ENCODE measurements around the gene EMD. TPM values are rescaled to one million over a fixed set of nuclear protein-coding genes. Genes with fewer than 3 reads are reported as not detected.

The EMD gene
- total RNA-seq, 4 donors from 2014 or later = 41.0 to 58.6 (median 50.6) TPM

GRCh38 chrX:154401045-154401799 lies 22.1 kb downstream of the EMD start:
- H3K36me3 ChIP-seq = peaks cover 0 to 36% of the 10 kb centered on the region in 2 donors
- peaks cover 0 to 40% (median 4%) of the 10 kb centered on the region in 3 donors for H3K4me1 ChIP-seq
- no peak overlapping the region for H3K4me3 ChIP-seq
- WGBS, 2 donors (ENCODE audit: low coverage in 1 of 2) = 80% methylated on average over 1 of the region's 6 CpGs; no CpG with 5 or more reads in 1 of the 2 donors
- TF ChIP-seq EP300 (IDR thresholded peaks at IDR 0.05) (no peak), POLR2AphosphoS5 (IDR thresholded peaks at IDR 0.05) (peak; percentile 21), POLR2A (IDR thresholded peaks at IDR 0.05) (peak in 1 of 2 donors; percentile 35)
- TF ChIP-seq, protein P1, sequence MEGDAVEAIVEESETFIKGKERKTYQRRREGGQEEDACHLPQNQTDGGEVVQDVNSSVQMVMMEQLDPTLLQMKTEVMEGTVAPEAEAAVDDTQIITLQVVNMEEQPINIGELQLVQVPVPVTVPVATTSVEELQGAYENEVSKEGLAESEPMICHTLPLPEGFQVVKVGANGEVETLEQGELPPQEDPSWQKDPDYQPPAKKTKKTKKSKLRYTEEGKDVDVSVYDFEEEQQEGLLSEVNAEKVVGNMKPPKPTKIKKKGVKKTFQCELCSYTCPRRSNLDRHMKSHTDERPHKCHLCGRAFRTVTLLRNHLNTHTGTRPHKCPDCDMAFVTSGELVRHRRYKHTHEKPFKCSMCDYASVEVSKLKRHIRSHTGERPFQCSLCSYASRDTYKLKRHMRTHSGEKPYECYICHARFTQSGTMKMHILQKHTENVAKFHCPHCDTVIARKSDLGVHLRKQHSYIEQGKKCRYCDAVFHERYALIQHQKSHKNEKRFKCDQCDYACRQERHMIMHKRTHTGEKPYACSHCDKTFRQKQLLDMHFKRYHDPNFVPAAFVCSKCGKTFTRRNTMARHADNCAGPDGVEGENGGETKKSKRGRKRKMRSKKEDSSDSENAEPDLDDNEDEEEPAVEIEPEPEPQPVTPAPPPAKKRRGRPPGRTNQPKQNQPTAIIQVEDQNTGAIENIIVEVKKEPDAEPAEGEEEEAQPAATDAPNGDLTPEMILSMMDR (IDR thresholded peaks at IDR 0.05) = no peak
- peak overlapping the region in 1 of 4 donors; percentile 10 for H3K27ac ChIP-seq
- no peak for ATAC-seq
- no peaks in the 10 kb centered on the region for H3K9me3 ChIP-seq
- no peaks in the 10 kb centered on the region for H3K27me3 ChIP-seq

DNA sequence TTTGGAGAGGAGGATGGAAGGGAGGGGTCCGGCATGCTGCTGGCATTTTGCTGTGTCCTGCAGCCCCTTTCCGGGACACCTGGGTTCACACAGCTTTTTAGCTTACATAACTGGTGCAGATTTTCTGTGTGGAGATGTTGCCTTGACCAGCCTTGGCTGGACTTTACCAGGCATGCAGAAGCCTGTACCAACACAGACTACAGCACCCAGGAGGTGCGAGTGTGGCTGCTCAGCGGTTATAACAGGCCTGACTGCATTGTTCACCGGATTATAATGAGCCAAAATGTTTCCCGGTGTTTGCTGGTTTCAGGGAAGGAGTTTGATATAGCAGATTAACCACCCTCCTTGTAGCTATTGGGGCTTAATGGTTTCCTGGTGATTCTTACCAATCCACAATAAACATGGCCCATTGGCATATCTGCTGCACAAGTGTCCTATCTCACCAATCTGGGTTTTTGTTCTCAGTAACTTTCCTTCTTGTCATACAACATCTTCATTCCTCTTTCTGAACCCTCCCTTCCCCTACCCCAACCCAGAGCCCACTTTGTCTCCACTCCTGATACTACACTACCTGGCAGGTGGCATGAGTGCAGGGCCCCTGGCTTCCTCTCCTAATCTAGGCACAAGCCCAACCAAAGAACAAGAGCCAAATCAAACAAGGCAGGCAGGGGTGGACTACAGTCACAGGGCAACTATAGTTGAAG lies 23.0 kb downstream of the EMD start:
- no peak for ATAC-seq
- 70% methylated on average over 2 of the region's 6 CpGs; no CpG with 5 or more reads in 1 of the 2 donors for WGBS, 2 donors (ENCODE audit: low coverage in 1 of 2)
- Histone ChIP-seq H3K4me3 (no peak overlapping the region), H3K27me3 (no peaks in the 10 kb centered on the region), H3K27ac (no peak overlapping the region), H3K4me1 (peaks cover 0 to 31% (median 4%) of the 10 kb centered on the region in 3 donors), H3K9me3 (no peaks in the 10 kb centered on the region), H3K36me3 (peaks cover 0 to 36% of the 10 kb centered on the region in 2 donors)
- TF ChIP-seq EP300 (IDR thresholded peaks at IDR 0.05) = no peak
- TF ChIP-seq POLR2A (IDR thresholded peaks at IDR 0.05) = no peak
- no peak for TF ChIP-seq POLR2AphosphoS5 (IDR thresholded peaks at IDR 0.05)
- TF ChIP-seq, protein P1 (IDR thresholded peaks at IDR 0.05) = no peak

DNA sequence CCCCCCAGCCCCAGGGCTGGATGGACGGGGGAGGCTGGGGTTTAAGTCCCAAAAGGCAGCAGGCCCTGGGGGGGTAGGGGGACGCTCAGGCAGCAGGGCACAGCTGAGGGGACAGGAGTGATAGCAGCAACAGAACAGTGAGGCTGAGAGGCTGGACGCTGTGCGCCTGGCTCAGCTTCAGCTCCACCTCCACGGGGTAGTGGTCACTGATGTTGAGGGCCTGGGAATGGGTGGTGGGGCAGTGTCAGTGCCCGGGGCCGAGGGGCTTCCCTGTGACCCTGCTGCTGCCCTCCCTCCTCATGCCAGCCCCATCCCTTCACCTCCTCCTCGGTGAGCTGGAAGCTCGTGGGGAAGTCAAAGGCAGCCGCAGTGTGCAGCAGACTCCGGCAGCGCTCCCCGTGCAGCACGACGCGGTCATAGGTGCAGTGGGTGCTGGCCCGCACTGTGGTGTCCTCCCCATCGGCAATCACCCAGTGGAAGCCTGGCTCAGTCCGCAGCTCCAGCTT lies 23.6 kb downstream of the EMD start:
- Histone ChIP-seq H3K27me3 (no peaks in the 10 kb centered on the region), H3K9me3 (no peaks in the 10 kb centered on the region), H3K4me3 (no peak overlapping the region), H3K4me1 (peaks cover 0 to 28% (median 4%) of the 10 kb centered on the region in 3 donors), H3K27ac (no peak overlapping the region), H3K36me3 (peaks cover 0 to 36% of the 10 kb centered on the region in 2 donors)
- no CpG with 5 or more reads among the region's 19 CpGs for WGBS, 2 donors (ENCODE audit: low coverage in 1 of 2)
- TF ChIP-seq POLR2A (IDR thresholded peaks at IDR 0.05) = no peak
- no peak for TF ChIP-seq POLR2AphosphoS5 (IDR thresholded peaks at IDR 0.05)
- TF ChIP-seq EP300 (IDR thresholded peaks at IDR 0.05) = no peak
- TF ChIP-seq, protein P1 (IDR thresholded peaks at IDR 0.05) = no peak
- no peak for ATAC-seq

DNA sequence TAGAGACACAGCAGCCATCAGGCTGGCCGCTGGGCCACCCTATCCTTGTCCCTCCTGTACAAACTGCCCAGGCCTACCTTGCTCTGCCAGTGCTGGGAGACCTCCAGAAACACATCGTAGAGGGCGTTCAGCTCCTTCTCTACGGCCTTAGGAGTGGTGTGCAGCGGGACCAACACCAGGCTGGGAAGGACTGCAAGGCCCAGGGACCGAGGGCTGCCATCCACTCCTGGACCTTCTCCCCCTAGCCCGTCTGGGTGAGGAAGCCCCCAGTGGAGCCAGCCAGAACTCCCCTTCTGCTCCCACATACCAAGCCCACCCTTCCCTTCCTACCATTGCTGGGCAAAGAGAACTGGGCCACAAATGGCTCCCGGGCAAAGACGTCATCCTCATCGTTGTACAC lies 24.1 kb downstream of the EMD start:
- H3K27me3 ChIP-seq = no peaks in the 10 kb centered on the region
- peaks cover 0 to 36% of the 10 kb centered on the region in 2 donors for H3K36me3 ChIP-seq
- TF ChIP-seq POLR2AphosphoS5 (IDR thresholded peaks at IDR 0.05) = no peak
- no peak for TF ChIP-seq POLR2A (IDR thresholded peaks at IDR 0.05)
- TF ChIP-seq EP300 (IDR thresholded peaks at IDR 0.05) = no peak
- TF ChIP-seq, protein P1 (IDR thresholded peaks at IDR 0.05) = no peak
- no peak overlapping the region for H3K4me3 ChIP-seq
- WGBS, 2 donors (ENCODE audit: low coverage in 1 of 2) = 80% methylated on average over 1 of the region's 10 CpGs; no CpG with 5 or more reads in 1 of the 2 donors
- no peak overlapping the region for H3K27ac ChIP-seq
- H3K9me3 ChIP-seq = no peaks in the 10 kb centered on the region
- H3K4me1 ChIP-seq = peaks cover 0 to 28% (median 4%) of the 10 kb centered on the region in 3 donors
- ATAC-seq = no peak
